GM21447 (cell line): ENCODE results near the gene SUGCT.

Experiments used
- ATAC-seq: cut with Tn5 transposase; IDR thresholded peaks from one replicate; pipeline ENCODE4 v1.9.1; 2021; ENCODE audit not compliant: unreplicated experiment

Gene SUGCT

DNA sequence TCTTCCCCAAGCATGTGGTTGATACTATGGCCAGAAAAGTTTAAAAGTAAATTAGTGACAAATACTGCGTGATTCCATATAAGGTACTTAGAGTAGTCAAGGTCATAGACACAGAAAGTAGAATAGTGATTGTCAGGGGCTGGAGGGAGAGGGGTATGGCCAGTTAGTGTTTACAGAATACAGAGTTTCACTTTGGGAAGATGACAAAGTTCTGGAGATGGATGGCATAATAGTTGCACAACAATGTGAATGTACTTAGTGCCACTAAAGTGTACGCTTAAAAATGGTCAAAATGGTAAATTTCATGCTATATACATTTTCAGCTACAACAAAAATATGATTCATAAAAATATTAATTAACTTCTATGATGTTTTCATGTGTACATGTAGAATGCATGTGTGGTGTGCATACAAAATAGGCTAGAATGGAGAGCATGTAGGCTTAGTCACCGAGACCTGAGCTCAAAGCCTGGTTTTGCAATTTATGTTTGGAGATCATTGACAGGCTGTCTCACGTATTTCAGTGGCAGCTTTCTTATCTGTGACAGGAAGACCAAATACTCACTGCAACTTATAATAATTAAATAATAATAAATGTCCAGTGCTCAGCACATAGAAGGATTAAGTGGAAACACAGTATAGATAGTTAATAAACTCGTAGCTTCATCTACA, 625.6 kb downstream of the SUGCT start:
- no peak for ATAC-seq

DNA sequence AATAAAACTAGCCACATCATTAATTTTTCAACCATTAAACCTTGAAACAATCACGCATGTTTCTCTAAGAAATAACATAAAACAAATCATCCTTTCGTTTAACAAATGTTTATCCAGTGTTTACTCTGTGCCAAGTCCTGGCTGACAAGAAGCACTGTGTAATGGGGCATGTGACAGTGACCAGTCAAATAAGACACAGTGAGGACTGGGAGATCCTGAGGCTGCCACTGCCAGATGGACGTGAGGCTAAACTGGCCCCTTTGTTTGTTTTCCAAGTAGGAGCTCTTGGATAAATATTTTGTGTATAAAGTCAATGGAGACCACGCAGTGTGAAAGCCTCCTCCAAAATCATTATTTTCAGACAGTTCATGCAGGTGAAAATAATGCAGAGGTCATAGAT, 626.2 kb downstream of the SUGCT start:
- ATAC-seq = no peak

DNA sequence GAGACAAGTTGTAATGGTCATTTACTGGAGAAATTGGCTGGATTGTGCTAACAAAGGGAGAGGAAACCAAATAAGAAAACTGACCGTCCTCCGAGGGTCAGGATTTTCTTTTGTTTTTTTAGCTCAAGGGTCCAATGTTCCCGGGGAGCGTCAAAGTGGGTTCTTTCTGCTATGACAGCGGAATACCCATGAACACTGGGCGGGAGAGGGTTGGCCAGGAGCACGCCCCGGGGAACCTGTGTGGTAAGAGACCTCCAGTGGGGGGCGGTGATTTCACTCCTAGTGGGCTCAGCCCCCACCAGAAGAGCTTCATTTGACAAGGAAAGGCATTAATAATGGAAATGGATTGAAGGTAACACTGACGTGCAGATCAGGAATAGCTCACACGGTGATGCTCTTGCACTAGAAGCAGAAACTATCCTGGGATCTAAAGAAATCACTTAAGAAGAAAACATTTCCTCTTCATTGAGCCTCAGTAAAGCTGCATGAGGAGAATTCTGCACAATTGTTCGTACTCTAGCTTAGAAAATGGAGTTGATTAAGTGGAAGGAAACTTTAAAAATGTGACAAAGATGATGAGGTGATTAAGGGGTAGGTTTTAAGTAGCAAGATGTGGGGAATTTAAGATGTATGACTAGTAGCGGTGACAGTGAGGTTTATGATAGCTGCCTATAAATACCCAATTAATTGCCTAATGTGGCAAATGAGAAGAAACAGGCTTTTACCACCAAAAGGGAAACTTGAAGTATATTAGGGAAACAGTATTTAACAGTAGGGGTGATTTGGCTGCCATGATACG, 627.2 kb downstream of the SUGCT start:
- ATAC-seq = no peak

DNA sequence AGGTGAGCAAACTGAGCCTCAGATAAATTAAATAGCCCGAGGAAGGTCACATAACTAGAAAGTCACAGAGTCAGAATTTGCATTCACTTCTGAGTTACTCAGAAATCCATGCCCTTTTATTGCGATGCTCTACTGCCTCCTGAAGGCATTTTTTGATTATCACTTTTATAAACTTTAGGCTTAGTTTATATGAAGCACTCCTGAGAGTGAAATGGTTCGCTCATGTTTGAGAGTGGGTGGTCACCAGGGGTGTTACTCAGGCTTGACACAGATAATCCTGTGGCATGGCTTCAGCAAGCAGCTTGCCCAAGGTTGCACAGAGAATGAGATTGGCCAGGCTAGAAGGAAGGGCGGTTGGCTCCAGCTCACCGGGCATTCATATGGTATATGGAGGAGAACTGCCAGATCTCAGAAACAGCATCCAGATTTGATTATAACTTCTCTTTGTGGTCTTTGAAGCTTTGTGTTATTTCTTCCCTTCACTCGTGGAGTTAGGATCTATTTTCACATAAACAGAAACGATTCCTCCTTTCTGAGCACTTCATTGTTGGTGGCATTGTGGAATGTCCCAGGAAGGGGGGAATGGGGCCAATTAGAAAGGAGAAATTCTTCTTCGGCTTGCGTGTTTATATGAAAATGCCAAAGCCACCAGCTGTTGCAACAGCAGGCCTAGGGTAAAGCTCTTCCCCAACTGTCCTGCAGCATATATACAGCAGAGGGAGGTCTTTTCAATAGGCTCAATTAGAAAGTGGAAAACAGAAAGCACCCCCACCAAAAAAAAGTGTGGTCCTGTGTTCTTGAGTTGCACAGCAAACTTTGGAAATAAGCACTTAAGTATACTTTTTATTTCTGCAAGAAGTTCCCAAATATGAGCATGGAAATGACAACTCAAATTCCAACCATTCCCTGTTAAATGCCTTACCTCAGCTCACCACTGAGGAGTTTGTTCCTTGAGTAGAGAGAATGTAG, 628.8 kb downstream of the SUGCT start:
- no peak for ATAC-seq

DNA sequence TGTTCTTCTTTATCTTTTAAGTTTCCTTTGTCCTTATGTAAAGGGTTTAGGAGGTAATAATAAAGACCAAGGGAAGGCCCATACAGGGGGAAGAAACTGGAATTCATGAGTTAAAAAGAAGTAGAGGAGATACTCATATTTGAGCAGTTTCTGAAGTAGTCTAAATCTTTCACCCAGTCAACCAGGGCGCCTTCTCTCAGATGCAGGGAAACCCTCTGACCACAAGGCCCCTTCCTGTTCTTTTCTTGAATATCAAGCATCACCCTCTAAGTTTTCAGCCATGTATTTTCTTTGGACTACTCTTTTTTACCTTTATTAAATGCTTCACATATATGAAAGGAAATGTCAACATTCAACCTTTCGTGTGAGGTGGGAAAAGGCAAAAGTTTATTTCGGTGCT, 630.8 kb downstream of the SUGCT start:
- no peak for ATAC-seq

DNA sequence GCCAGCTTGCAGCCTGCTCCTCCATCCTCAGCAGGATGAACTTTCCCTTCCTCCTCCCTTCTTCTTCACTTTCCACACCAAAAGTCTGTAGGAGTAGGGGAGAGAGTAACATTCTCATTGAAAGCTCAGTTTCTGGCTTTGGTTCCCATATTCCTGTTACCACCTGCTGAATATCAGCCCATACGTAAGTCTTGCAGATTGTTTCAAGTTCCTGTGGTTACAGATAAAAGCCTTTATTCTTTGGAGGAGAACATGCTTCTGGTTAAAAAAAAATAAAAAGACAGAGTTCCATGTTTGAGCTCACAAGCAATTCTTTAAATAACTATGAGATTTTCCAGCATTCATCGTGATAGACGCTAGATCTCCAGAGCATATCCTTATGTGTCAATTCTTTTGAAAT, 637.3 kb downstream of the SUGCT start:
- ATAC-seq = no peak

DNA sequence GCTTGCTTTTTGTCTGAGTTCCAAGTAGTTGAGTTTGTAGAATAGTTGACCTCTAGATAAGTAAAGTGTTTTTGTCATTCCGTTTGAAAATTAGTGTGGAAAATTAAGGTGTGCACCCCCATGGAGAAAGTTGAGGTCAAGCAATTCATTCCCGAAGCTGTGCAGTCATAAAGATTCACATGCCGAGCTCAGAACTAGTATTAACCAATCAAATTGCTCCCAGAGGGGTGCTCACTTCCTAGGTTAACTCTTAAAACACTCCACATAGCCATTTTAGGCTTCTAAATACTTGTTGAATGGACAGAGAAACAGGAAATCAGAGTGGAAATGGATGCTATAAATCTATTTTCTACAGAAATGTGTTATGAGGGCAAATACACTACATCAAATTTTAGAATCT, 638.9 kb downstream of the SUGCT start:
- no peak for ATAC-seq

DNA sequence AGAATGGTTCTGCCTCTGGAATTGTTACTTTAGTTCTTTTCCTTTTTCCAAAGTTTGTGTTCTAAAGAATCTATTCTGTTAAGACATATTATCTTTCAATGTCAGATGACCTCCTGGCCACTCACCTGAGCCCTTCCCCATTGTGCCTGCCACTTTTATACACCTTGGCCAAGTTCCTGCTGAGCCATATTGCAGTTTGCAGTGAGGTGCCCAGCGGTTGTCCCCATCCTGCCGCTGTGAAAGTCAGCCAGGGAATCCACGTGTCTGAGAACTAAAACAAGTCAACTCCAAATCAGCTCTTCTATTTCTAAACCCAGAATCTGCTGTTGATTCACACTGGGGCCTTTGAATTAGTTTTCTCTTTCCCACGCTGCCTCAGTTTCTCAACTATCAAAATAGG, 641.1 kb downstream of the SUGCT start:
- ATAC-seq = no peak

DNA sequence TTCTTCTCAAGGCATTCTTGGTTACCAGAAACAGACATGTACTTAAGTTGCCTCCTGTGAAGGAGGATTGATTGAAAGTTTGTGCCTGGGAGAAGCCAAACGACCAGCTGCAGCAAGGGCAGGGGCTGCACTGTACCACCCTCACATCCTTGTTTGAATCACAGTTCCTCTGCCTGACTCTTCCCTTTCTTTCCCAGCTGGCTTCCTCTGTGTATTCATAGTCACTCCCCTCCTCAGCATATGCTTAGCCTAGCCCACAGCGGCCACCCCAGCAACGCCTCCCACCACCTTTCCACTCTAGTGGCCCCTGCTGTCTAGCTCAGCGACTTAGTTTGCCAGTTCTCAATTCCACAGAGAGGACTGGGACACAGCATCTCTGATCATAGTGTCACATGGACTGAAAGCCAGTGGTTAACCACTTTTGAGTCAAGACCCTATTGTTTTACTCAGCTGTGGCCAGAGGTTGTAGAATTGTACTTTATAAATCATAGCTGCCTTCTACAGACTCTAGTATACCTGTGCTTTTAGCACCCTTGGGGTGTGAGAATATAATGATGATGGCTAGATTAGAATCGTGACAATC, 643.0 kb downstream of the SUGCT start:
- ATAC-seq = no peak

DNA sequence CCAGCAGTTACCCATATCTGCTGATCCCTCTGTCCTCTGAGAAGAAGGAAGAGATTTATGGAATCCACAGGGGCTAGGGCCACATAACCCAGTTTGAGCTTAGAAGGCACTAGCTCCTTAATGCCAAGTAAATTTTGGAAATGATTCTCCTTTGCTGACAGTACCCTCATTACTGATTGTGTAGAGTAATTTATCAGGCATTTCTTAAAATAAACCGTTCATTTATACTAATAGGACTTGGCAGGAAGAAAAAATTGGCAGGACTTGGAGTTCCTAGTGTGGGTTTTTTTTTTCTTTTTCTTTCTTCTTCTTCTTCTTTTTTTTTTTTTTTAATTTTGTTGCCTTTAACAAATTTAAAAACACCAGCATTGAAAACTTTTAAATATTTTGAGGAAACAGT, 645.7 kb downstream of the SUGCT start:
- no peak for ATAC-seq

DNA sequence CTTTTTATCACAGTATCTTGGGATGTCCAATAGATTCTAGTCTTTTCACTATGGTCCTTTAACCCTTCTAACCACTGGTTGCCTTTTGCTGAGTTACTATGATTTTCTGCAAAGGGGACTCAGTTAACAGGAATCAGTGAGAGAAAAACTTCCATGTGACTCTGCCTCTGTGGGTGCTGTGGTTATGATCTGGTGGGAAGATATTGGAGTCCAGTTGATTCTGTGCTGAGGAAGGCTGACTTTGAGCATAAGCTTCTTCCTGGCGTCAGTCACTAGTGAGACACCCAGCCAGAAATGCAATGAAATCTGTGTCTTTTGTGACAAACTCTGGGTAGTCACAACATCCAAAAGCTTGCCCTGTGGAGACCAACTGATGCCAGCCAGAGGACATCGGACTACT, 648.0 kb downstream of the SUGCT start:
- ATAC-seq = no peak

DNA sequence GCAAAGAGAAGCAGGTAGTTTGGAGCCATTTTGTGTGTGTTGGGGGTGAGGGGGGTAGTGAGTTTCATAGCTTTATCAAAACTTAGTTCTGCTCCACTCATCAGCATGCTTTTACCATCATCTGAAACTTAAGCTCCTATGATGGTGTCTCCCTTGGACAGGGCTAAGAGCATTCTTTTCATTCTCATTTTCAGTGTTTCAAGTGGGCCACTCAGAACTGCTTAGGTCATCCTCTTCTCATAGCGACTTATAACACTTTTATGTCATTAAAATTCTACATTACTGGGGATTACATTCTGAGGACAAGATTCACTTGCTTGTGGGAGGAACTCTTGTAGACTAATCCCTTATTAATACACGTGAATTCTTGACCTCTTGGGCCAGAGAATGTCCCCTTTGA, 649.4 kb downstream of the SUGCT start:
- no peak for ATAC-seq

DNA sequence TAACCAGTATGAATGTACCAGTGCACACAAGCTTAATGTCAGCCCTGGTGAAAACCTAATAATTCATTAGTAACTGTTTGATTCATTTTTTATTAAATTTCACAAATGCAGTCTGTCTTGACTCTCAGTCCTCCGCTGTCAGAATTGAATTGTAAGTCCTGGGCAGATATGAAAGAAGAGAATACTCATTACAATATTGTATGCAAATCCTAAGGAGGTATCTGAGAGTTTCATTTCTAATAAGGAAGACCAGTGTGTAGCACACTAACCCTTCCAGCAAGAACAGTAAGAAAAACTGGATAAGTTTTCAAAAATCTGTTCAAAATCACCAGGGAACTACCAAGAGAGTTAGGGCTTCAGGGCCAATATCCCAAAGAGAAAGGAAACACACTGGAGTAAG, 652.1 kb downstream of the SUGCT start:
- ATAC-seq = no peak

DNA sequence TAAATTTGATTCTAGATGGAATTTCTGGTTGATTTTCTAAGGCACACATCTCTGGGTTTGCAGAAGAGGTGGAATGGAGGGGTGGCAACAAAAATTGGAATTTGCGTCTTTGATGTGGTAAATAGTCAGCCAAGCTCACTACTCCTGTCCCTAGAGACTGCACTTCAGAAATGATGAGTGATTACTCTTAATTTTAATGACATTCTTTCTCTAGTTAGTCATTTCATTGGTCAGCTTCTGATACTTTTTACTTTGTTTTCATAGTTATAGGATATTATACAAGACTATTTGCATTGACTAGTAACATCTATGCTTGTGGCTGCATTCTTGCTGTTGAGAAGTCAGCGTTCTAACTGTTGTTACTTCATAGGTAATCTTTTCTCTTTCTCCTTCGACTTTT, 658.3 kb downstream of the SUGCT start:
- ATAC-seq = no peak

DNA sequence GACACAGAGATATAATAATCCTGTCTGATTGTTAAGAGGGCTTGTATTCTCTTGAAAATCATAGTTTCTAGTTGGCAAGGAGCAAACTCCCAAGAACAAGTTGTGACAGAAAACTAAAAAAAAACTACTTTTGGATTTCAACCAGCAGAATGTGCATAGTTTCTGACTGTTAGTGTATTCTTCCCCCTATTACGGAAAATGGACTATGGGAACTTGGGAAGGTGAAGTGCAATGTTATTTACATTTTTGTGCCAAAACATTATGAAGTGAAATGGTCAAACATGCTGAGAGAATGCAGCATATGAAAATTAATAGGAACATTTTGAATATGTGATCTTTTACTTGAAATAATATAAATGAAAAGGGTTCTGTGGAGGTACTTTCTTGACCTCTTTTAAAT, 660.8 kb downstream of the SUGCT start:
- ATAC-seq = no peak

DNA sequence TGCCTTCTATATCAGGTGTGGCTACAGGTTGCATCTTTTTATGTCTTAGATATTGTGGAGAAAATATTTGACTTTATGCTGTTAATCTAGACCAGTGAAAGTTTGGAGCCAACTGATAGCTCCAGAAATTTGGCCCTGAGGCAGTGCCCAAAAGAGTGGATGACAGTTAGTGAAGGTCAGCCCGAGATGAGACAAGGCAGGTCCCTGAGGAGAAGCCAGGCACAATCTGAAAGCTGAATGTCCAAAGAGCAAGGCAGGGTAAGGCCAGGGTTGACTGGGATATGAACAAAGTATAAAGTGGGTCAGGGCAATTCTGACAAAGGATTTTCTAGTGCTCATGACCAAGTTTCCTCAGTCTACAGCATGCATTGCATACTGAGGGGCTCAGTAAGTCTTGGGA, 661.9 kb downstream of the SUGCT start:
- no peak for ATAC-seq

DNA sequence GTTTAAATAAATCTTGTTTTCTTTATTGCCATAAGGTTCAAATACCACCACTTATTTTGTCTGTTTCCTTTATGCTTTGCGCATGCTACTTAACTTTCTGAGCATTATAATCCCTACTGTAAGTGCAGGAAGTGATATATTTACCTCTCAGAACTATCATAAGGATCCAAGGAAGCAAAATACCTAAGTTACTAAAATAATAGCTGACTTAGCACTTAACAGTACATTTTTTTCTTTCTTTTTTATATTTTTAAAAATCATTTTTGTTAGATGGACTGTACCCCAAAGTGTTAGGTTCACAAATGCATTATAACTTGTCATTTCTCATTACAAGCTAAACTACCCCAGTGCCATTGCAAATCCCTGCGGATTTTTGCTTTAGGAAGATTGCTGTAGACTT, 663.8 kb downstream of the SUGCT start:
- ATAC-seq = no peak

DNA sequence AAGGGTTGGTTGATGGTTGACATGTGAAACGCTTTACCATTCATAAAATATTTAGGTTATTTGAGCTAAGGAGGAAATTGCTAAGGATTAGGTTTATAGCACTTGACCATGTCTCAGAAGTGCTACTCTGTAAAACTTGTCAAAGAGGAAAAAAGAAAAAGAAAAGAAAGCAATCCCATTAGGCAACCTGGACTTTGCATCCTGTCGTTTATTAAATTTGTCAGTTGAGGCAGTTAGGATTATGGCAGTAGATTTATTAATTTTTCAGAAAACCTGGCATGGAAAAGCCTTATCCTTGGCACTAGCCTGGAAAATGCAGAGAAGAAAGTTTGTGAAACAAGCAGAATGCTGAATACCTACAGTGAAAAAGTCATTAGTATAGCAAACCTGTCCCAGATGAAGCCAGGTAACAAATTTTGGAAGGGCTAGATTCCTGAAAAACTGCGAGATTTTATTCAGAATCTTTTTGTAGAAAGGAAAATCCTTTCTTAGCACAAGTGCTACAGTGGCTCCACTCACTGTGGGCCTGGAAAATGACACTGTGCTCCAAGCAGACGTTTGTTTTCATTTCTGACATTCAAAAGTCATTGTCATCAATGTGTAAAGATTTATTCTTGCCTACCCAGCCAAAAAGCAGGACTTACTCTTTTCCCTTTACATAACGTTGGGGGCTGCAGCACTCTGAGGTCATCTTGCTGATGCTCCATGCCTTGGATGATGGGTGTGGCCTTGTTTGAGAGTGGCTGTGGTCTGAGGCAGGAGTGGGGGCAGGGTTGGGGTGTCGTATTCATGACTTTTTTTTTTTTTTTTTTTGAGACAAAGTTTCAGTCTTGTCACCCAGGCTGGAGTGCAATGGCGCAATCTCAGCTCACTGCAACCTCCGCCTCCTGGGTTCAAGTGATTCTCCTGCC, 664.9 kb downstream of the SUGCT start:
- ATAC-seq = no peak

DNA sequence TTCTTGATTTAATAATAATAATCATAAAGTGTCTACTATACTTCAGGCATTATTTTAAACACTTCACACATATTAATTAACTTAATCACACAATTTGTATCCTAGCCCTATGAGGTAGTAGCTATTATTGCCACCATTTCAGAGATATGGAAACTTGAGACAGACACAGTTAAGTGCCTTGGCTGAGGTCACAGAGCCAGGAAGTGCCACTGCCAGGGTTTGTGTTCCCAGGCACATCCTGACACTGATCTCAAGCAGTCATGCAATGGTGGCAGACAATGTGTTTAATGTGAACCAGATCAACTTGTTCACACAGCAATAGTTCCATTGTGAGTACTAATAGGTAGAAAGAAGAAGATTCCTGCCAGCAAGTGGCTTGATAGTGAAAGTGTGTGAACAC, 666.0 kb downstream of the SUGCT start:
- no peak for ATAC-seq

DNA sequence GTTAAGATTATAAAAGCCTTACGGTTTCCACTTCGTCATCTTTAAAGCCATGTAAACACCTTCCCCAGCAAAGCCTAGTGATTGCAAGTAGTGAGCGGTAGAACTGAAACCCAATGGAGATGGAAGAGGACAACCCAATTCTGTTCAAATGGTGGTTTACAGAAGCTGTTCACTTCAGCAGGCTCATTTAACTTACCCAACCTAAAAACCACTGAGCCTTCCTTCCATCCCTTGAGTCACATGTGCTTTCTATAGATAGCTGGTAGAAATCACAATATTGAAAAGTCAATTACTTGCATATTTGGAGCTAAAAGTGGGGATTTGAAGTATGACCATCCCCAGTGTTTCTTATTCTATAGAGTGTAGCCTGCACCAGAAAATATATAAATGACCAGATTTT, 667.7 kb downstream of the SUGCT start:
- no peak for ATAC-seq
